Measurements from ENCODE around the gene PRPF38A. TPM values are rescaled to one million over a fixed set of nuclear protein-coding genes. Genes with fewer than 3 reads are reported as not detected.

The PRPF38A gene
- total and polyA plus RNA-seq, 2 of the 4 experiments (the other 2 are of a cell fraction), result 19.0 to 23.5 TPM

DNA sequence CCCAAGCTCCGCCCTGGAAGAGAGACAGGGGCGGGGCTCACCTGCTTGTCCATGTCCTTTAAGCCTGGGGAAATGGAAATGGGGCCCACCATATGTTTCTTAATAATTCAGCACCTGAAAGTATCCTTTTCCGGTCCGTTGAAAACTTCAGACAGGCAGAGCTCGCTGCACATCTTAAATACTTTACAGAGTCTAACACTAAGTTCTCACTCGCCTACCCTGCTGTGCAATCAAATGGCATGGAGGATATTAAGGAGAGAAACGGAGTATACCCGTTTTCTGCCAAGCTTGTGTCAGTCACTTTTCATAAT lies 37.9 kb upstream of the PRPF38A start:
- H3K14ac ChIP-seq (replicated peaks; ENCODE audit: low read depth, low read length), result no peak overlapping the region
- H3K4me1 ChIP-seq (ENCODE audit: control insufficient read depth, insufficient read depth, low read length), result peaks cover 7% of the 10 kb centered on the region
- ChIA-PET POLR2A (ENCODE audit: unreplicated experiment) (interaction anchor here (0.6 kb wide), 1 partner anchor 278 kb away, joined by 9 read pairs; no protein-coding TSS in a partner anchor), CTCF (interaction anchor here (0.7 kb wide), 1 partner anchor 1569 kb away, joined by 3 read pairs; no protein-coding TSS in a partner anchor)
- H3K4me2 ChIP-seq (ENCODE audit: low read depth, low read length), result peak overlapping the region; percentile 36; the same call in 1 of the 2 replicates
- H3K9ac ChIP-seq (ENCODE audit: low read depth, low read length), result no peak overlapping the region
- H3K79me1 ChIP-seq (ENCODE audit: low read depth in 1 of 2, low read length in 2 of 2), result peaks cover 19 to 41% of the 10 kb centered on the region in 2 experiments
- peak overlapping the region; percentile 77 for H3K4me3 ChIP-seq (ENCODE audit: insufficient read depth, low read depth, low read length)
- no peak overlapping the region for H3K18ac ChIP-seq (ENCODE audit: low read depth, low read length)
- BruUV-seq (replicated peaks), result no TSS peak
- H2BK20ac ChIP-seq (ENCODE audit: low read depth, low read length), result no peak overlapping the region
- ATAC-seq (ENCODE audit: low read depth) (no peak), DNase-seq (no peak)
- H3K9me3 ChIP-seq (ENCODE audit: control insufficient read depth, insufficient read depth, low read length), result no peaks in the 10 kb centered on the region
- H4K5ac ChIP-seq (ENCODE audit: low read depth, low read length), result no peak overlapping the region
- peak overlapping the region; percentile 88 for H2AFZ ChIP-seq (replicated peaks; ENCODE audit: low read length, poor library complexity)
- no peaks in the 10 kb centered on the region for H3K27me3 ChIP-seq (ENCODE audit: control insufficient read depth, insufficient read depth, low read length)
- H4K20me1 ChIP-seq (ENCODE audit: insufficient read depth, low read length), result peaks cover 12% of the 10 kb centered on the region; the same call in 1 of the 2 replicates
- H3K27ac ChIP-seq (ENCODE audit: insufficient read depth, low read length), result no peak overlapping the region
- in situ Hi-C loops (cut with MboI; ENCODE audit: low sequenced_read_pairs), result no loop called here
- H2AK5ac ChIP-seq (ENCODE audit: low read depth, low read length), result no peak overlapping the region
- TF ChIP-seq MAFK (IDR thresholded peaks at IDR 0.05; ENCODE audit: low read depth, low read length) (no peak), POLR2A (IDR thresholded peaks at IDR 0.05; ENCODE audit: low read depth, low read length) (no peak), MAZ (IDR thresholded peaks at IDR 0.05; ENCODE audit: borderline replicate concordance, low read depth, low read length) (no peak), FOS (IDR thresholded peaks at IDR 0.05; ENCODE audit: low read depth, low read length) (no peak), MXI1 (IDR thresholded peaks at IDR 0.05; ENCODE audit: borderline replicate concordance, low read depth, low read length) (no peak), SMC3 (IDR thresholded peaks at IDR 0.05; ENCODE audit: low read depth, low read length) (no peak), RAD21 (IDR thresholded peaks at IDR 0.05; ENCODE audit: low read length) (no peak), RCOR1 (IDR thresholded peaks at IDR 0.05; ENCODE audit: insufficient replicate concordance, low read length) (no peak), CEBPB (IDR thresholded peaks at IDR 0.05; ENCODE audit: low read depth, low read length) (no peak), RFX5 (IDR thresholded peaks at IDR 0.05; ENCODE audit: low read depth, low read length) (no peak), NFE2L2 (IDR thresholded peaks at IDR 0.05; ENCODE audit: low read depth, low read length) (no peak), BHLHE40 (IDR thresholded peaks at IDR 0.05; ENCODE audit: low read depth, low read length) (no peak)
- TF ChIP-seq, protein P1, sequence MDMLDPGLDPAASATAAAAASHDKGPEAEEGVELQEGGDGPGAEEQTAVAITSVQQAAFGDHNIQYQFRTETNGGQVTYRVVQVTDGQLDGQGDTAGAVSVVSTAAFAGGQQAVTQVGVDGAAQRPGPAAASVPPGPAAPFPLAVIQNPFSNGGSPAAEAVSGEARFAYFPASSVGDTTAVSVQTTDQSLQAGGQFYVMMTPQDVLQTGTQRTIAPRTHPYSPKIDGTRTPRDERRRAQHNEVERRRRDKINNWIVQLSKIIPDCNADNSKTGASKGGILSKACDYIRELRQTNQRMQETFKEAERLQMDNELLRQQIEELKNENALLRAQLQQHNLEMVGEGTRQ (IDR thresholded peaks at IDR 0.05; ENCODE audit: low read depth, low read length), result no peak
- TF ChIP-seq, protein P2, sequence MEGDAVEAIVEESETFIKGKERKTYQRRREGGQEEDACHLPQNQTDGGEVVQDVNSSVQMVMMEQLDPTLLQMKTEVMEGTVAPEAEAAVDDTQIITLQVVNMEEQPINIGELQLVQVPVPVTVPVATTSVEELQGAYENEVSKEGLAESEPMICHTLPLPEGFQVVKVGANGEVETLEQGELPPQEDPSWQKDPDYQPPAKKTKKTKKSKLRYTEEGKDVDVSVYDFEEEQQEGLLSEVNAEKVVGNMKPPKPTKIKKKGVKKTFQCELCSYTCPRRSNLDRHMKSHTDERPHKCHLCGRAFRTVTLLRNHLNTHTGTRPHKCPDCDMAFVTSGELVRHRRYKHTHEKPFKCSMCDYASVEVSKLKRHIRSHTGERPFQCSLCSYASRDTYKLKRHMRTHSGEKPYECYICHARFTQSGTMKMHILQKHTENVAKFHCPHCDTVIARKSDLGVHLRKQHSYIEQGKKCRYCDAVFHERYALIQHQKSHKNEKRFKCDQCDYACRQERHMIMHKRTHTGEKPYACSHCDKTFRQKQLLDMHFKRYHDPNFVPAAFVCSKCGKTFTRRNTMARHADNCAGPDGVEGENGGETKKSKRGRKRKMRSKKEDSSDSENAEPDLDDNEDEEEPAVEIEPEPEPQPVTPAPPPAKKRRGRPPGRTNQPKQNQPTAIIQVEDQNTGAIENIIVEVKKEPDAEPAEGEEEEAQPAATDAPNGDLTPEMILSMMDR (conservative IDR thresholded peaks at IDR 0.05; ENCODE audit: low read depth, low read length), result no peak
- H3K23ac ChIP-seq (ENCODE audit: low read depth, low read length), result no peak overlapping the region
- no CpG with 5 or more reads among the region's 8 CpGs for WGBS, 2 experiments (ENCODE audit: extremely low coverage in 2 of 2, insufficient read length in 1 of 2)
- no peak overlapping the region for H4K91ac ChIP-seq (ENCODE audit: insufficient read depth, low read depth, low read length)
- no peak overlapping the region for H3K4ac ChIP-seq (ENCODE audit: low read depth, low read length)
- dilution Hi-C loops (cut with HindIII; ENCODE audit: low sequenced_read_pairs, unreplicated experiment), result no loop called here
- no peak overlapping the region for H2AK9ac ChIP-seq (replicated peaks; ENCODE audit: low read depth, low read length, poor library complexity)
- H2BK15ac ChIP-seq (ENCODE audit: low read depth, low read length), result no peak overlapping the region
- no peak overlapping the region for H2BK120ac ChIP-seq (ENCODE audit: low read depth, low read length)
- H3K36me3 ChIP-seq (ENCODE audit: control insufficient read depth, insufficient read depth, low read length), result peaks cover 15% of the 10 kb centered on the region
- peaks cover 17% of the 10 kb centered on the region for H3K9me1 ChIP-seq (ENCODE audit: insufficient read depth, low read length)
- no peak overlapping the region for H4K8ac ChIP-seq (ENCODE audit: low read depth in 2 of 2, low read length in 2 of 2)
- H2BK5ac ChIP-seq (ENCODE audit: low read depth, low read length, poor library complexity, severe bottlenecking), result no peak overlapping the region
- no peak overlapping the region for H3K56ac ChIP-seq (ENCODE audit: extremely low read depth, insufficient read depth, low read length)
- intact Hi-C loops (cut with micrococcal nuclease), result loop anchor here (2.0 kb wide), 1 partner anchor 320 kb away; no protein-coding TSS in a partner anchor
